Measurements from ENCODE around the gene OSBPL10.

DNA sequence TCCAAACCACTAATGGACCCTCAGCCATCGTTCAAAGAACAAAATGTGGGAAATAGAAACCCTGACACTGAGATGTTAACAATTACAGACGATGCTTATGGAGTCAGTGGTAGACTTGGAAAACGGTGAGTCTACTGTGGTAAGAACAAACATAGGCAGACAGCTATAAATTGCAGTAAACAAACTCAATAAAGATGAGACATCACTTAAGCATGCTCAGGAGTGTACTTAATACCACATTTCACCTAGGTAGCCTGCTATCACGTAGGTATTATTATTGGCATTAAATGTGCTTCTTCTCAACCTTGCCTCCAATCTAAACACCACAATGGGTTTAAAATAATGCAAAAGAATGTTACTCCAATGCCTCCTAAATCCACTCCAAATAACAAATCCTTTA, 2.5 kb downstream of the OSBPL10 start:
- no peak for TF ChIP-seq SMC3 (conservative IDR thresholded peaks at IDR 0.05; ENCODE audit: poor library complexity)
- no peak for TF ChIP-seq MXI1 (conservative IDR thresholded peaks at IDR 0.05; ENCODE audit: poor library complexity, severe bottlenecking)
- TF ChIP-seq POLR2AphosphoS5 (IDR thresholded peaks at IDR 0.05) = no peak
- TF ChIP-seq, protein P1, sequence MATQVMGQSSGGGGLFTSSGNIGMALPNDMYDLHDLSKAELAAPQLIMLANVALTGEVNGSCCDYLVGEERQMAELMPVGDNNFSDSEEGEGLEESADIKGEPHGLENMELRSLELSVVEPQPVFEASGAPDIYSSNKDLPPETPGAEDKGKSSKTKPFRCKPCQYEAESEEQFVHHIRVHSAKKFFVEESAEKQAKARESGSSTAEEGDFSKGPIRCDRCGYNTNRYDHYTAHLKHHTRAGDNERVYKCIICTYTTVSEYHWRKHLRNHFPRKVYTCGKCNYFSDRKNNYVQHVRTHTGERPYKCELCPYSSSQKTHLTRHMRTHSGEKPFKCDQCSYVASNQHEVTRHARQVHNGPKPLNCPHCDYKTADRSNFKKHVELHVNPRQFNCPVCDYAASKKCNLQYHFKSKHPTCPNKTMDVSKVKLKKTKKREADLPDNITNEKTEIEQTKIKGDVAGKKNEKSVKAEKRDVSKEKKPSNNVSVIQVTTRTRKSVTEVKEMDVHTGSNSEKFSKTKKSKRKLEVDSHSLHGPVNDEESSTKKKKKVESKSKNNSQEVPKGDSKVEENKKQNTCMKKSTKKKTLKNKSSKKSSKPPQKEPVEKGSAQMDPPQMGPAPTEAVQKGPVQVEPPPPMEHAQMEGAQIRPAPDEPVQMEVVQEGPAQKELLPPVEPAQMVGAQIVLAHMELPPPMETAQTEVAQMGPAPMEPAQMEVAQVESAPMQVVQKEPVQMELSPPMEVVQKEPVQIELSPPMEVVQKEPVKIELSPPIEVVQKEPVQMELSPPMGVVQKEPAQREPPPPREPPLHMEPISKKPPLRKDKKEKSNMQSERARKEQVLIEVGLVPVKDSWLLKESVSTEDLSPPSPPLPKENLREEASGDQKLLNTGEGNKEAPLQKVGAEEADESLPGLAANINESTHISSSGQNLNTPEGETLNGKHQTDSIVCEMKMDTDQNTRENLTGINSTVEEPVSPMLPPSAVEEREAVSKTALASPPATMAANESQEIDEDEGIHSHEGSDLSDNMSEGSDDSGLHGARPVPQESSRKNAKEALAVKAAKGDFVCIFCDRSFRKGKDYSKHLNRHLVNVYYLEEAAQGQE (IDR thresholded peaks at IDR 0.05; ENCODE audit: borderline replicate concordance) = no peak
- TF ChIP-seq, protein P2, sequence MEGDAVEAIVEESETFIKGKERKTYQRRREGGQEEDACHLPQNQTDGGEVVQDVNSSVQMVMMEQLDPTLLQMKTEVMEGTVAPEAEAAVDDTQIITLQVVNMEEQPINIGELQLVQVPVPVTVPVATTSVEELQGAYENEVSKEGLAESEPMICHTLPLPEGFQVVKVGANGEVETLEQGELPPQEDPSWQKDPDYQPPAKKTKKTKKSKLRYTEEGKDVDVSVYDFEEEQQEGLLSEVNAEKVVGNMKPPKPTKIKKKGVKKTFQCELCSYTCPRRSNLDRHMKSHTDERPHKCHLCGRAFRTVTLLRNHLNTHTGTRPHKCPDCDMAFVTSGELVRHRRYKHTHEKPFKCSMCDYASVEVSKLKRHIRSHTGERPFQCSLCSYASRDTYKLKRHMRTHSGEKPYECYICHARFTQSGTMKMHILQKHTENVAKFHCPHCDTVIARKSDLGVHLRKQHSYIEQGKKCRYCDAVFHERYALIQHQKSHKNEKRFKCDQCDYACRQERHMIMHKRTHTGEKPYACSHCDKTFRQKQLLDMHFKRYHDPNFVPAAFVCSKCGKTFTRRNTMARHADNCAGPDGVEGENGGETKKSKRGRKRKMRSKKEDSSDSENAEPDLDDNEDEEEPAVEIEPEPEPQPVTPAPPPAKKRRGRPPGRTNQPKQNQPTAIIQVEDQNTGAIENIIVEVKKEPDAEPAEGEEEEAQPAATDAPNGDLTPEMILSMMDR (IDR thresholded peaks at IDR 0.05; ENCODE audit: poor library complexity, severe bottlenecking) = no peak
- TF ChIP-seq EP300 (conservative IDR thresholded peaks at IDR 0.05; ENCODE audit: poor library complexity, severe bottlenecking) = no peak
- TF ChIP-seq EZH2 (IDR thresholded peaks at IDR 0.05; ENCODE audit: borderline replicate concordance, insufficient read depth, low read length, poor library complexity, severe bottlenecking) = no peak

Measured in neural cell (in vitro differentiated cells).